Keratinocyte (primary cell): ENCODE data around the gene SDK2. TPM values are rescaled to one million over a fixed set of nuclear protein-coding genes. Genes with fewer than 3 reads are reported as not detected.

Experiments
- DNase-seq: peaks from one replicate; pipeline ENCODE4 v3.0.0-alpha.2; 2011; ENCODE audit warnings: low read depth, missing footprints, low spot score
- FAIRE-seq: peaks from 2 replicates; lab custom pipeline; 2011; peaks lifted over from hg19 to GRCh38; lab: Jason Lieb, UNC
- H2AFZ ChIP-seq: 2 replicates; pipeline ENCODE4 v1.6.0; 2012; ENCODE audit warnings: low read length, control low read depth, inconsistent platforms; ENCODE audit not compliant: control insufficient read depth
- H3K27ac ChIP-seq: 2 replicates; pipeline ENCODE4 v1.5.1; 2011; ENCODE audit warnings: low read length; ENCODE audit not compliant: control insufficient read depth, insufficient read depth
- H3K27me3 ChIP-seq: 3 replicates; pipeline ENCODE4 v1.6.0; 2011; ENCODE audit warnings: low read length; ENCODE audit not compliant: control insufficient read depth, insufficient read depth; ENCODE audit errors: extremely low read depth
- H3K36me3 ChIP-seq, 2 experiments: 2 replicates in 1 of 2; 3 replicates in 1 of 2; pipeline ENCODE4 v1.5.1; 2011; ENCODE audit warnings: low read length in 2 of 2, mild to moderate bottlenecking in 1 of 2; ENCODE audit not compliant: control insufficient read depth in 2 of 2, insufficient read depth in 2 of 2; ENCODE audit errors: extremely low read depth in 1 of 2
- H3K4me1 ChIP-seq: 3 replicates; pipeline ENCODE4 v1.5.1; 2011; ENCODE audit warnings: low read length; ENCODE audit not compliant: control insufficient read depth, insufficient read depth; ENCODE audit errors: extremely low read depth
- H3K4me2 ChIP-seq: 3 replicates; pipeline ENCODE4 v1.6.0; 2011; ENCODE audit warnings: low read depth, low read length; ENCODE audit not compliant: control insufficient read depth, insufficient read depth; ENCODE audit errors: extremely low read depth
- H3K4me3 ChIP-seq, 3 experiments: fragments of 200-600 bp in 1 of 3; sonication (generic) in 1 of 3; 2 replicates in 2 of 3; 3 replicates in 1 of 3; pipeline ENCODE4 v1.5.1; 2011 to 2016; ENCODE audit warnings: low read length in 3 of 3, mild to moderate bottlenecking in 3 of 3, control low read depth in 2 of 3, inconsistent platforms in 1 of 3, low read depth in 1 of 3, mixed read lengths in 1 of 3, mixed run types in 1 of 3, moderate library complexity in 1 of 3; ENCODE audit not compliant: control insufficient read depth in 2 of 3, insufficient read depth in 2 of 3; ENCODE audit errors: extremely low read depth in 1 of 3
- H3K79me2 ChIP-seq: 2 replicates; pipeline ENCODE4 v1.6.0; 2012; ENCODE audit warnings: low read length; ENCODE audit not compliant: control insufficient read depth, insufficient read depth
- H3K9ac ChIP-seq: 3 replicates; pipeline ENCODE4 v1.6.0; 2011; ENCODE audit warnings: low read length; ENCODE audit not compliant: control insufficient read depth, insufficient read depth; ENCODE audit errors: extremely low read depth
- H3K9me1 ChIP-seq: 3 replicates; pipeline ENCODE4 v1.6.0; 2011; ENCODE audit warnings: low read length; ENCODE audit not compliant: control insufficient read depth, insufficient read depth; ENCODE audit errors: extremely low read depth
- H3K9me3 ChIP-seq: 2 replicates; pipeline ENCODE4 v1.5.1; 2012; ENCODE audit warnings: low read depth, low read length; ENCODE audit not compliant: control insufficient read depth
- H4K20me1 ChIP-seq: 3 replicates; pipeline ENCODE4 v1.6.0; 2011; ENCODE audit warnings: low read length; ENCODE audit not compliant: control insufficient read depth, insufficient read depth; ENCODE audit errors: extremely low read depth
- EZH2 ChIP-seq: IDR thresholded peaks from one replicate; pipeline ENCODE4 v1.6.1; 2012; ENCODE audit warnings: inconsistent platforms, mild to moderate bottlenecking, low read length, moderate library complexity
- dilution Hi-C: fragments of 300-500 bp; cut with MboI; formaldehyde crosslinking; loops from one replicate; pipeline ENCODE4 v1.7.0; 2020; ENCODE audit warnings: low sequenced_read_pairs; ENCODE audit not compliant: extremely low pct_ligation_motif_present
- polyA plus RNA-seq, 5 experiments: library from polyadenylated mRNA; depleted of rRNA in 3 of 5; stranded (reverse) in 3 of 5; stranded (forward) in 1 of 5; unstranded in 1 of 5; fragments of >200 nt; gene quantifications; 1 replicate in 1 of 5; 2 replicates in 3 of 5; 3 replicates in 1 of 5; pipeline versions ENCODE4 v1.2.1 to v1.2.3, GENCODE V29; 2011 to 2012; ENCODE audit warnings: missing spikeins in 2 of 5, low read depth in 1 of 5, low replicate concordance in 1 of 5
- TF ChIP-seq, protein P1 (sequence below), 3 experiments: IDR thresholded peaks in 1 of 3; conservative IDR thresholded peaks in 1 of 3; optimal IDR thresholded peaks in 1 of 3; 2 replicates in 2 of 3; 3 replicates in 1 of 3; pipeline versions ENCODE3 to v1.5.1; 2011; ENCODE audit warnings: low read length in 3 of 3, mild to moderate bottlenecking in 3 of 3, moderate library complexity in 2 of 3, control low read depth in 1 of 3, inconsistent platforms in 1 of 3; ENCODE audit not compliant: insufficient read depth in 2 of 3; ENCODE audit errors: extremely low read depth in 1 of 3

SDK2 gene
- polyA plus RNA-seq, 1 donor (not counting 4 experiments of a cell fraction or from before 2014, with no cell fraction given), result 1.8 TPM

GRCh38 chr17:73379826-73380225 is 264.4 kb downstream of the SDK2 start:
- no peaks in the 10 kb centered on the region for H3K9me1 ChIP-seq
- TF ChIP-seq, protein P1, sequence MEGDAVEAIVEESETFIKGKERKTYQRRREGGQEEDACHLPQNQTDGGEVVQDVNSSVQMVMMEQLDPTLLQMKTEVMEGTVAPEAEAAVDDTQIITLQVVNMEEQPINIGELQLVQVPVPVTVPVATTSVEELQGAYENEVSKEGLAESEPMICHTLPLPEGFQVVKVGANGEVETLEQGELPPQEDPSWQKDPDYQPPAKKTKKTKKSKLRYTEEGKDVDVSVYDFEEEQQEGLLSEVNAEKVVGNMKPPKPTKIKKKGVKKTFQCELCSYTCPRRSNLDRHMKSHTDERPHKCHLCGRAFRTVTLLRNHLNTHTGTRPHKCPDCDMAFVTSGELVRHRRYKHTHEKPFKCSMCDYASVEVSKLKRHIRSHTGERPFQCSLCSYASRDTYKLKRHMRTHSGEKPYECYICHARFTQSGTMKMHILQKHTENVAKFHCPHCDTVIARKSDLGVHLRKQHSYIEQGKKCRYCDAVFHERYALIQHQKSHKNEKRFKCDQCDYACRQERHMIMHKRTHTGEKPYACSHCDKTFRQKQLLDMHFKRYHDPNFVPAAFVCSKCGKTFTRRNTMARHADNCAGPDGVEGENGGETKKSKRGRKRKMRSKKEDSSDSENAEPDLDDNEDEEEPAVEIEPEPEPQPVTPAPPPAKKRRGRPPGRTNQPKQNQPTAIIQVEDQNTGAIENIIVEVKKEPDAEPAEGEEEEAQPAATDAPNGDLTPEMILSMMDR (optimal IDR thresholded peaks at IDR 0.05 in 1 of 3, IDR thresholded peaks at IDR 0.05 in 1 of 3, conservative IDR thresholded peaks at IDR 0.05 in 1 of 3; ENCODE audit: extremely low read depth in 1 of 3, insufficient read depth in 2 of 3, low read length in 3 of 3), result no peak
- no peak for TF ChIP-seq EZH2
- no peaks in the 10 kb centered on the region for H3K9me3 ChIP-seq
- no peak overlapping the region for H3K4me3 ChIP-seq
- no peak overlapping the region for H3K4me2 ChIP-seq
- peaks cover 0 to 4% of the 10 kb centered on the region in 2 experiments for H3K36me3 ChIP-seq
- no peak overlapping the region for H3K9ac ChIP-seq
- peaks cover 3% of the 10 kb centered on the region for H3K4me1 ChIP-seq
- DNase-seq (no peak), FAIRE-seq (no peak)
- no peaks in the 10 kb centered on the region for H4K20me1 ChIP-seq
- H3K27me3 ChIP-seq, result peaks cover 9% of the 10 kb centered on the region
- no peak overlapping the region for H3K27ac ChIP-seq
- H3K79me2 ChIP-seq, result no peaks in the 10 kb centered on the region
- dilution Hi-C loops, result no loop called here
- H2AFZ ChIP-seq, result no peak overlapping the region

DNA sequence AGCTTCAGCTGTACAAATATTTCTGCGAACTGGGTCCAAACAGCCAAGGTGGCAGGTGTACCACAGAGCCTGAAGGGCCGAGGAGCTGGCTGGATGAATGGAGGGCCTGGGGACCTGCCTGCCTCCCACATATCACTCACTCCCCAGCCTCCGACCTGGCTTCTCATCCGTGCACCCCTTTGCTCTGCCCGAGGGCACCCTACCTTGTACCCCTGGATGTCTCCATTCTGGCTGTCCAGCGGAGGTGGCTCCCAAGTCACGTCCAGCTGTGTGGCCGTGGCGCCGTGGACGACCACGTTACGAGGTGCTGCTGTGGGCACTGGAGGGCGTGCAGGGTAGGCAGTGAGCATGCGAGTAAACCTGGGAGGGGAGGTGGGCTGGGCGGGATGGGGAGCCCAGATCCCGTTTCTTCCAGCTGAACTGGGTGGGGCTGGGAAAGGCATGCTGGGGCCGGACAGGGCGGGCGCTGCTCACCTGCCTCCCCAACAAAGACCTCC is 265.2 kb downstream of the SDK2 start:
- H3K9ac ChIP-seq, result no peak overlapping the region
- DNase-seq, result no peak
- H3K79me2 ChIP-seq, result no peaks in the 10 kb centered on the region
- dilution Hi-C loops, result no loop called here
- H3K27me3 ChIP-seq, result peaks cover 9% of the 10 kb centered on the region
- H3K9me3 ChIP-seq, result no peaks in the 10 kb centered on the region
- no peaks in the 10 kb centered on the region for H3K9me1 ChIP-seq
- no peak overlapping the region for H3K4me3 ChIP-seq
- H4K20me1 ChIP-seq, result no peaks in the 10 kb centered on the region
- no peak for FAIRE-seq
- TF ChIP-seq EZH2, result no peak
- TF ChIP-seq, protein P1 (optimal IDR thresholded peaks at IDR 0.05 in 1 of 3, IDR thresholded peaks at IDR 0.05 in 1 of 3, conservative IDR thresholded peaks at IDR 0.05 in 1 of 3; ENCODE audit: extremely low read depth in 1 of 3, insufficient read depth in 2 of 3, low read length in 3 of 3), result no peak
- no peak overlapping the region for H2AFZ ChIP-seq
- peaks cover 3% of the 10 kb centered on the region for H3K4me1 ChIP-seq
- no peak overlapping the region for H3K27ac ChIP-seq
- no peak overlapping the region for H3K4me2 ChIP-seq
- peaks cover 0 to 4% of the 10 kb centered on the region in 2 experiments for H3K36me3 ChIP-seq
